Pons (tissue), 1 donor: Measurements from ENCODE around the gene TEX11.
A peak's percentile ranks its signal among the peaks of the same experiment; 100 is the strongest.
"Not testable (repeated sequence)": the region's sequence is repeated elsewhere in the genome, so short reads cannot be mapped to it uniquely, and the experiment has no call there.

Source experiments
- DNase-seq: peaks from one replicate; pipeline ENCODE4 v3.0.0-alpha.2; 2016; ENCODE audit warnings: low spot score

TEX11 gene

DNA sequence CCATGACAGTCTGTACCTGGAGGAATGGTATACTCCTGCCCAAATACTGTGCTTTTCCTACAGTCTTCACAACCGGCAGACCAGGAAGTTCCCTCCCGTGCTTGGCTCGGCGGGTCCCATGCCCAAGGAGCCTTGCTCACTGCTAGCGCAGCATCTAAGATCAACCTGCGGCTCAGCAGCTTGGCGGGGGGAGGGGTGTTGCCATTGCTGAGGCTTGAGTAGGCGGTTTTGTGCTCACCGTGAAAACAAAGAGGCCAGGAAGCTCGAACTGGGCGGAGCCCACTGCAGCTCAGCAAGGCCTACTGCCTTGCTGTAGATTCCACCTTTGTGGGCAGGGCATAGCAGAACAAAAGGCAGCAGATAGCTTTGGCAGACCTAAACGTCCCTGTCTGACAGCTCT is 152.7 kb downstream of the TEX11 start:
- DNase-seq, result no peak

- DNase-seq, result no peak
Observed at GRCh38 chrX:70754169-70754848, 154.2 kb downstream of the TEX11 start.

DNA sequence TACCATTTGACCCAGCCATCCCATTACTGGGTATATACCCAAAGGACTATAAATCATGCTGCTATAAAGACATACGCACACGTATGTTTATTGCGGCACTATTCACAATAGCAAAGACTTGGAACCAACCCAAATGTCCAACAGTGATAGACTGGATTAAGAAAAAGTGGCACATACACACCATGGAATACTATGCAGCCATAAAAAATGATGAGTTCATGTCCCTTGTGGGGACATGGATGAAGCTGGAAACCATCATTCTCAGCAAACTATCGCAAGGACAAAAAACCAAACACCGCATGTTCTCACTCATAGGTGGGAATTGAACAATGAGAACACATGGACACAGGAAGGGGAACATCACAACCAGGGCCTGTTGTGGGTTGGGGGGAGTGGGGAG is 174.7 kb downstream of the TEX11 start:
- not testable (repeated sequence) for DNase-seq

GRCh38 chrX:70727961-70728360 is 180.6 kb downstream of the TEX11 start:
- not testable (repeated sequence) for DNase-seq

DNA sequence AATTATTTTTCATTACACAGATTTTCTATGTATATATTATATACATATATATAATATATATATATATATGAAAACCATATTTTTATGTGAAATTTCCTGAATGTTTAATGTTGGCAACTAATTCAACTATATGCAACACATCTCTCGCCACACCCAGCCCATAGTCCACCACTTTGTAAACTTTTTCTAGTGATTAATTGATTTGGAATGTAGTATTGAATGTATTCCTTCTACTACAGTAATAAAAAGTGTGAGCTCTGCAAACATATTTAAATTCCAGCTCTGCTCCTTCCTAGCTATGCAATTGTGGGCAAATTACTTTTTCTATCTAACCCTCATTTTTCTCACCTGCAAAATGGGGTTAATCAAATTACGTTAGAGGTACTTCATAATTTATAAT is 187.8 kb downstream of the TEX11 start:
- DNase-seq, result no peak

- DNase-seq, result not testable (repeated sequence)
Observed at GRCh38 chrX:70711336-70711735, 197.2 kb downstream of the TEX11 start.

GRCh38 chrX:70694339-70695122 is 214.0 kb downstream of the TEX11 start:
- no peak for DNase-seq

DNA sequence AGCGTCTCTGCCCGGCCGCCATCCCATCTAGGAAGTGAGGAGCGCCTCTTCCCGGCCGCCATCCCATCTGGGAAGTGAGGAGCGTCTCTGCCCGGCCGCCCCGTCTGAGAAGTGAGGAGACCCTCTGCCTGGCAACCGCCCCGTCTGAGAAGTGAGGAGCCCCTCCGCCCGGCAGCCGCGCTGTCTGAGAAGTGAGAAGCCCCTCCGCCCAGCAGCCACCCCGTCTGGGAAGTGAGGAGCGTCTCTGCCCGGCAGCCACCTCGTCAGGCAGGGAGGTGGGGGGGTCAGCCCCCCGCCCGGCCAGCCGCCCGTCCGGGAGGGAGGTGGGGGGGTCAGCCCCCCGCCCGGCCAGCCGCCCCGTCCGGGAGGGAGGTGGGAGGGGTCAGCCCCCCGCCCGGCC is 229.1 kb downstream of the TEX11 start:
- not testable (repeated sequence) for DNase-seq

GRCh38 chrX:70675284-70675683 is 233.2 kb downstream of the TEX11 start:
- no peak for DNase-seq

DNA sequence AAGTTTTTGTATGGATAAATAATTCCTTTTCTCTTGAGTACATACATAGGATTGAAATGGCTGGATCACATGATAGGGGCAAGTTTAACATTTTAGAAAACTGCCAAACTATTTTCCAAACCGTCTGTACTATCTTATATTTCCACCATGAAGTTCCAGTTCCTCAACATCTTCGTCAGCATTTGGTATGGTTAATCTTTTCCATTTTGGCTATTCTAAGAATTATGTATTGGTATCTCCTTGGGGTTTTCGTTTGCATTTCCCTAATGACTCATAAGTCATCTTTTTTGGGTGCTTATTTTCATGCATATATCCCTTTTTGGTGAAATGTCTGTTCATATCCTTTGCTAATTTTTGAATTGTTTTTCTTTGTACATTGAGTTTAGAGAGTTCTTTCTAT is 236.2 kb downstream of the TEX11 start:
- DNase-seq, result no peak

GRCh38 chrX:70669120-70669519 is 239.4 kb downstream of the TEX11 start:
- DNase-seq, result no peak

DNA sequence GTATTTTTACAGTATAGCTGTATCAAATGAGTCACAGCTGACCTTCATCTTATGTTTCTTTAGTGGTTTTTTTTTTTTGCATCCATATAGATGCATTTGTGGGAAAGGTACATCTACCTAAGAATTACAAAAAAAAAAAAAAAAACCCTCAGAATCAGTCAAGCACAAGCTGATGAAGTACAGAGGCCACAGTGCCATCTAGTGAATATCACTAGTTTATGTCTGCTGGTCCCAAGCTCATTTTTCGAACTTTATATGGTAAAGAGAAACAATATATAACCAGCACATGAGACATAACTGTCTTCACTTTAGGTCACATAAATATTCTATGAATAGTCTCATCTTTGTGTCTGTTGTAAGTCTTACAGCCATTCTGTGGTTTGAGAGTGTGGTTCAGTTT is 243.8 kb downstream of the TEX11 start:
- peak; percentile 1 for DNase-seq

DNA sequence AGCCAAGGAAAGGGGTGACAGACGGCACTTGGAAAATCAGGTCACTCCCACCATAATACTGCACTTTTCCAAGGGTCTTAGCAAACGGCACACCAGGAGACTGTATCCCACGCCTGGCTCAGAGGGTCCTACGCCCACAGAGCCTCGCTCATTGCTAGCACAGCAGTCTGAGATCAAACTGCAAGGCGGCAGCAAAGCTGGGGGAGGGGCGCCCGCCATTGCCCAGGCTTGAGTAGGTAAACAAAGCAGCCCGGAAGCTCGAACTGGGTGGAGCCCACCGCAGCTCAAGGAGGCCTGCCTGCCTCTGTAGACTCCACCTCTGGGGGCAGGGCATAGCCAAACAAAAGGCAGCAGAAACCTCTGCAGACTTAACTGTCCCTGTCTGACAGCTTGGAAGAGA is 247.4 kb downstream of the TEX11 start:
- not testable (repeated sequence) for DNase-seq

GRCh38 chrX:70657546-70657945 is 251.0 kb downstream of the TEX11 start:
- not testable (repeated sequence) for DNase-seq

DNA sequence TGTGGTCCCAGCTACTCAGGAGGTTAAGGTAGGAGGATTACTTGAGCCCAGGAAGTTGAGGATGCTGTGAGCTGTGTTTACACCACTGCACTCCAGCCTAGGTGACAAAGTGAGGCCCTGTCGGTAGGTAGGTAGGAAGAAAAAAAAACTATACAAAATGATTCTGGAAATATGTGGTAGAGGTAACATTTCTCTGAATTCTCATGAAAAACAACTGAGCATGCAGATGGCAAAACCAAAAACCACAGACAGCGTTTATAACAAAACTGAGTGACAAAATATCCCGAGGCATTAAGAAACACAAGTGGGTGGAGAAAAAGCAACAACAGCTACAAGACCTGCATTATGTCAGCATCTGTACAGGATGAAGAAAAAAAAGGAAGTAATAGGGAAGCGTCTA is 252.2 kb downstream of the TEX11 start:
- no peak for DNase-seq

GRCh38 chrX:70647910-70648309 is 260.6 kb downstream of the TEX11 start:
- DNase-seq, result not testable (repeated sequence)

GRCh38 chrX:70636218-70636617 is 272.3 kb downstream of the TEX11 start:
- no peak for DNase-seq

GRCh38 chrX:70635669-70636068 is 272.8 kb downstream of the TEX11 start:
- no peak for DNase-seq

DNA sequence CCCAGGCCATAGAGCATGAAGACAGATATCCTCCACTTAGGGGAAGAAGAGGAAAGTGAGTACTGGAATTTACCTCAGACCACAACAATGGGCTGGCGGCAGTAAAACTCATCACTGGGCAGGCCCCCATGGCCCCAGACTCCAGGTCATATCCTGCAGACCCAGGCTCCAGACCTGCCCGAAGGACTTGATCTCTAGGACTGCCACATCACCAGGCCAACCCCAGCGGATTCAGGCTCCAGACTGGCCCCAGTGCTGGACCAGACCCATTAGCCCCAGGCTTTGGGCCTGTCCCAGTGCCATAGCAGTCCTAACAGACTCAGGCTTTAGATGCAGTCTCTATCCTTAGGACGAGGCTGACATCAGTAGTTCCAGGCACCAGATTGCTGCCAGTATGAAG is 273.3 kb downstream of the TEX11 start:
- DNase-seq, result no peak

GRCh38 chrX:70621743-70622142 is 286.8 kb downstream of the TEX11 start:
- no peak for DNase-seq

DNA sequence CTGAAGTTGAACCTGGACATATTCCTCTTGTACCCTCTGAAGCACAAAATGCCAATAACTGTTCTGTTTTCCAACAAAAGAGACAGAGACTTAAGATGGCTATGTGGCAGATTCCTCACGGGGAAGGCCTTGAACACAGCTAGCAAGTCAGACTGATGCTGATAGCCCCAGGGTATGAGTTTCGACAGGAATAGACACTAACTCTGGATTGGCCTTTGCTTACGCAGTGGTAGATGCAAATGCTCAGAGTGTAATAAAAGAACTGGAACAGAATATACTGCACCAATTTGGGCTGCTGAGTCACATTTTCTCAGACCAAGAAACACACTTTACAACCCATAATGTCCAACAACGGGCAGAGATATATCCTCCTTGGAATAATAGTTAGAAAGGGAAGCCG is 290.0 kb downstream of the TEX11 start:
- no peak for DNase-seq

- DNase-seq, result no peak
Observed at GRCh38 chrX:70613295-70613694, 295.2 kb downstream of the TEX11 start.

DNA sequence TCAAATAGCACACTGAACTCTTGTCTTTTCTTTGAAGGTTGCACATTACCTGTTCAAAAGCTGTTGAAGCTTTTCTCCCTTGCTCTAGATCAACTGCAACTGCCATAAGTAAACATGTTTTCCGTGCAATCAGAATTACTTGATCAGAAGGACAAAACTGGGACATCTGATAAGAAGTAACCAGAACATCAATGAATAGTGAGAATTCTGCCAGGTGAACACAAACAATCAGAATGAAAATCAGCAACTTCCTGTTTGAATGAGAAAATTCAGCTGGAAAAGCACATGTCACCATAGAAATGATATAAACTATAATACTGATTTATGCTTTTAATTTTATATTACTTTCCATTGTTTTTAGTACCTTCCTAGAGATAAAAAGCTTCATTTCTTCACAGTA is 303.2 kb downstream of the TEX11 start:
- no peak for DNase-seq

- no peak for DNase-seq
Observed at GRCh38 chrX:70592091-70592490, 316.4 kb downstream of the TEX11 start.
